Purkinje cell (primary cell): ENCODE measurements around the gene AOAH. TPM values are rescaled to one million over a fixed set of nuclear protein-coding genes. Genes with fewer than 3 reads are reported as not detected.

ENCODE experiments used
- polyA plus RNA-seq: library from polyadenylated mRNA; unstranded; fragments of >200 nt; fragmentation: Nextera tagmentation; gene quantifications from 2 replicates; pipeline ENCODE4 v1.2.1, GENCODE V29; 2014

Gene AOAH, protein sequence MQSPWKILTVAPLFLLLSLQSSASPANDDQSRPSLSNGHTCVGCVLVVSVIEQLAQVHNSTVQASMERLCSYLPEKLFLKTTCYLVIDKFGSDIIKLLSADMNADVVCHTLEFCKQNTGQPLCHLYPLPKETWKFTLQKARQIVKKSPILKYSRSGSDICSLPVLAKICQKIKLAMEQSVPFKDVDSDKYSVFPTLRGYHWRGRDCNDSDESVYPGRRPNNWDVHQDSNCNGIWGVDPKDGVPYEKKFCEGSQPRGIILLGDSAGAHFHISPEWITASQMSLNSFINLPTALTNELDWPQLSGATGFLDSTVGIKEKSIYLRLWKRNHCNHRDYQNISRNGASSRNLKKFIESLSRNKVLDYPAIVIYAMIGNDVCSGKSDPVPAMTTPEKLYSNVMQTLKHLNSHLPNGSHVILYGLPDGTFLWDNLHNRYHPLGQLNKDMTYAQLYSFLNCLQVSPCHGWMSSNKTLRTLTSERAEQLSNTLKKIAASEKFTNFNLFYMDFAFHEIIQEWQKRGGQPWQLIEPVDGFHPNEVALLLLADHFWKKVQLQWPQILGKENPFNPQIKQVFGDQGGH
- polyA plus RNA-seq, result 1.8 and 6.5 TPM in 2 replicates

DNA sequence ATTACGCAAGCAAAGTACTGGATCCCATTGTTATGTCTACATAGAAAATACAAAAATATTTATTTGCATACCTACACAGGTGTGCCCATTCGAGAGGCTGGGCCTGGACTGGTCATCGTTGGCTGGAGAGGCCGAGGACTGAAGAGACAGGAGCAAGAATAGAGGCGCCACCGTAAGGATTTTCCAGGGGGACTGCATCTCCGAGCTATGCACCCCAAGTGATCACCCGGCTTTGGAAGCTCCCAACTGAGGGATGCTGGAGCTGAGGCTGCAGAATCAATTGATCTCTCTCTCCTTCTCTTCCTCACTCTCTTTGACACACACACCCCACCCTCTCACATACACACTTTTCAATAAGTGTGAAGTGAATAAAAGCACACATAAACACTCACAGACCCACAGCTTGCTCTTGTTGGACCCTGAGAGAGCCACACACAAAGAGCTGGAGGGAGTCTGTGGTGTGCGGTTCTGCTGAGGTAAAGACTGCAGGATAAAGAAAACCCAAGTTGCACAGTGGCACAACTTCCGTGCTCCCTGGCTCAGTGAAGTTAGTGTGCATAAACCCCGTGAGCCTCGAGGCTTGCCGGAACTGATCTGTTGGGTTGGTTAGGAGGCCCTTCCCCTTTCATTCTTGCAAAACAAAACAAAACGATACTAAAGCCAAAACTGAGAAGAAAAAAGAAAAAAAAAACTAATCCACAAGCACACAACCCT, at the start of gene AOAH:
Gene AOAH, minus strand, starts transcription at position 544 of the 714 bp plus-strand sequence. Its CDS starts 346 bp downstream, at position 198.

